GM12878 (cell line): Measurements from ENCODE around the gene DSC3. TPM values are rescaled to one million over a fixed set of nuclear protein-coding genes. Genes with fewer than 3 reads are reported as not detected.

Experiments
- ATAC-seq: fragments of 200-7000 bp; cut with Tn5 transposase; 3 replicates; pipeline ENCODE4 v1.9.1; 2020; ENCODE audit warnings: mild to moderate bottlenecking, moderate library complexity
- BruUV-seq: library from RNA; stranded (reverse); fragments of 400-500 nt; replicated peaks from 2 replicates; lab custom pipeline; 2021; lab: Mats Ljungman, UMichigan
- CTCF ChIA-PET: fragments of 300-600 bp; sonication (Branson Sonifier 250); formaldehyde crosslinking; extraction: SDS; loops from one replicate; lab custom pipeline; 2021; ENCODE audit warnings: inconsistent platforms; lab: Yijun Ruan, JAX
- POLR2A ChIA-PET: fragments of 350-600 bp; formaldehyde crosslinking; extraction: SDS; loops from one replicate; lab custom pipeline; 2021; ENCODE audit warnings: inconsistent platforms; lab: Charles Lee
- RAD21 ChIA-PET: fragments of 300-600 bp; sonication (Branson Sonifier 250); formaldehyde crosslinking; loops from one replicate; lab custom pipeline; 2023; ENCODE audit warnings: antibody characterized with exemption; ENCODE audit not compliant: unreplicated experiment; lab: Charles Lee
- SMC1A ChIA-PET: fragments of 300-600 bp; sonication (Branson Sonifier 250); formaldehyde crosslinking; loops from one replicate; lab custom pipeline; 2023; ENCODE audit not compliant: unreplicated experiment, uncharacterized antibody; lab: Charles Lee
- DNase-seq: peaks from one replicate; pipeline ENCODE4 v3.0.0-alpha.2; 2011; ENCODE audit warnings: low read depth, low spot score
- FAIRE-seq: peaks from 3 replicates; lab custom pipeline; 2011; peaks lifted over from hg19 to GRCh38; lab: Jason Lieb, UNC
- H2AFZ ChIP-seq: 2 replicates; pipeline ENCODE4 v1.6.0; 2011; ENCODE audit warnings: low read depth, low read length, control low read depth; ENCODE audit not compliant: control insufficient read depth
- H3K27ac ChIP-seq: 2 replicates; pipeline ENCODE4 v1.5.1; 2011; ENCODE audit warnings: control low read depth; ENCODE audit not compliant: control insufficient read depth, insufficient read depth
- H3K27me3 ChIP-seq, 2 experiments: replicated peaks in 1 of 2; 2 replicates each; pipeline versions ENCODE4 v1.6.0 to v1.6.1; 2011; ENCODE audit warnings: low read length in 1 of 2; ENCODE audit not compliant: control insufficient read depth in 2 of 2, insufficient read depth in 2 of 2
- H3K36me3 ChIP-seq, 2 experiments: 2 replicates each; pipeline ENCODE4 v1.5.1; 2011; ENCODE audit warnings: low read length in 1 of 2; ENCODE audit not compliant: control insufficient read depth in 2 of 2, insufficient read depth in 2 of 2
- H3K4me1 ChIP-seq: 2 replicates; pipeline ENCODE4 v1.6.1; 2011; ENCODE audit warnings: mild to moderate bottlenecking, low read length, moderate library complexity, mixed read lengths; ENCODE audit not compliant: control insufficient read depth, insufficient read depth
- H3K4me2 ChIP-seq: 2 replicates; pipeline ENCODE4 v1.6.0; 2011; ENCODE audit warnings: control low read depth; ENCODE audit not compliant: control insufficient read depth, insufficient read depth
- H3K4me3 ChIP-seq: fragments of 200-600 bp; sonication (generic); 2 replicates; pipeline ENCODE4 v1.5.1; 2016
- H3K79me2 ChIP-seq: 2 replicates; pipeline ENCODE4 v1.6.0; 2011; ENCODE audit warnings: low read length; ENCODE audit not compliant: control insufficient read depth, insufficient read depth
- H3K9ac ChIP-seq: 2 replicates; pipeline ENCODE4 v1.8.0; 2011; ENCODE audit warnings: low read length, control low read depth, mixed read lengths; ENCODE audit not compliant: control insufficient read depth, insufficient read depth
- H3K9me3 ChIP-seq: replicated peaks from 3 replicates; pipeline ENCODE4 v1.5.1; 2011; ENCODE audit warnings: mild to moderate bottlenecking, low read length; ENCODE audit not compliant: control insufficient read depth, insufficient read depth
- H4K20me1 ChIP-seq: 2 replicates; pipeline ENCODE4 v1.6.0; 2011; ENCODE audit not compliant: control insufficient read depth, insufficient read depth
- HDAC6 ChIP-seq: fragments of 200-600 bp; sonication (generic); IDR thresholded peaks from one replicate; pipeline ENCODE4 v1.8.0; 2017; ENCODE audit warnings: antibody characterized with exemption; ENCODE audit not compliant: unreplicated experiment
- IKZF1 ChIP-seq: fragments of 450-650 bp; conservative IDR thresholded peaks from 2 replicates; pipeline ENCODE4 v1.6.1; 2017; ENCODE audit warnings: antibody characterized with exemption, mild to moderate bottlenecking
- NFIC ChIP-seq: IDR thresholded peaks from 2 replicates; pipeline ENCODE4 v1.6.1; 2012; ENCODE audit warnings: low read depth, mild to moderate bottlenecking, inconsistent platforms, low read length, moderate library complexity
- RAD21 ChIP-seq: IDR thresholded peaks from 2 replicates; pipeline ENCODE4 v1.6.1; 2011; ENCODE audit warnings: mild to moderate bottlenecking, low read depth, low read length, moderate library complexity; ENCODE audit not compliant: insufficient read depth
- RCOR1 ChIP-seq: conservative IDR thresholded peaks from 2 replicates; pipeline ENCODE4 v1.6.1; 2012; ENCODE audit warnings: low read depth, low read length, improper control_type of control experiment
- WGBS: methylation state at CpG from one replicate; pipeline ENCODE4 v1.1.6; 2016; ENCODE audit warnings: low lambda C conversion rate; ENCODE audit not compliant: insufficient replicate concordance, insufficient coverage; ENCODE audit errors: missing lambda C conversion rate; 5-methylcytosine and 5-hydroxymethylcytosine counted together
- in situ Hi-C: fragments of 300-500 bp; cut with MboI; formaldehyde crosslinking; loops from 9 replicates; pipeline ENCODE4 v1.14.3; 2018; ENCODE audit warnings: mixed read lengths
- intact Hi-C: fragments of 100-400 bp; cut with micrococcal nuclease; formaldehyde crosslinking; loops from one replicate; pipeline ENCODE4 v1.14.2; 2022; ENCODE audit not compliant: unreplicated experiment
- polyA plus RNA-seq, 11 experiments: library from polyadenylated mRNA; depleted of rRNA in 4 of 11; unstranded in 6 of 11; stranded (reverse) in 5 of 11; fragments of >200 nt; fragmentation: Nextera tagmentation in 4 of 11; fragmentation: Illumina TruSeq in 1 of 11; extraction: Ambion mirVana in 4 of 11; extraction: Trizol in 1 of 11; gene quantifications; 1 replicate in 1 of 11; 2 replicates in 10 of 11; pipeline versions ENCODE4 v1.2.1 to v1.2.3, GENCODE V29; 2011 to 2016; ENCODE audit warnings: inconsistent platforms in 2 of 11, missing spikeins in 2 of 11, low read depth in 1 of 11
- total RNA-seq, 4 experiments: library from RNA; depleted of rRNA in 3 of 4; stranded (reverse); fragments of >200 nt in 3 of 4; fragmentation: Illumina TruSeq in 1 of 4; extraction: Trizol in 1 of 4; gene quantifications; 2 replicates each; pipeline versions ENCODE4 v1.2.1 to v1.2.3, GENCODE V29; 2013 to 2021
- TF ChIP-seq, protein P1 (sequence below): IDR thresholded peaks from 2 replicates; pipeline ENCODE4 v1.6.1; 2011; ENCODE audit warnings: low read depth, low read length, improper control_type of control experiment, borderline replicate concordance
- TF ChIP-seq, protein P2 (sequence below): fragments of 450-650 bp; IDR thresholded peaks from 2 replicates; pipeline ENCODE4 v1.6.1; 2017; ENCODE audit warnings: low read depth, mild to moderate bottlenecking, moderate library complexity
- TF ChIP-seq, protein P3 (sequence below), 3 experiments: IDR thresholded peaks in 2 of 3; conservative IDR thresholded peaks in 1 of 3; 2 replicates each; pipeline ENCODE4 v1.5.1; 2011; ENCODE audit warnings: low read depth in 3 of 3, low read length in 3 of 3, mild to moderate bottlenecking in 3 of 3, control low read depth in 2 of 3, moderate library complexity in 2 of 3, inconsistent platforms in 1 of 3, mixed read lengths in 1 of 3; ENCODE audit not compliant: control insufficient read depth in 2 of 3, insufficient read depth in 1 of 3; ENCODE audit errors: extremely low read depth in 1 of 3

The DSC3 gene
- total and polyA plus RNA-seq, 10 of the 15 experiments (the other 5 are each of a cell fraction or from before 2014, with no cell fraction given): 0.01 to 2.9 (median 1.6) TPM

DNA sequence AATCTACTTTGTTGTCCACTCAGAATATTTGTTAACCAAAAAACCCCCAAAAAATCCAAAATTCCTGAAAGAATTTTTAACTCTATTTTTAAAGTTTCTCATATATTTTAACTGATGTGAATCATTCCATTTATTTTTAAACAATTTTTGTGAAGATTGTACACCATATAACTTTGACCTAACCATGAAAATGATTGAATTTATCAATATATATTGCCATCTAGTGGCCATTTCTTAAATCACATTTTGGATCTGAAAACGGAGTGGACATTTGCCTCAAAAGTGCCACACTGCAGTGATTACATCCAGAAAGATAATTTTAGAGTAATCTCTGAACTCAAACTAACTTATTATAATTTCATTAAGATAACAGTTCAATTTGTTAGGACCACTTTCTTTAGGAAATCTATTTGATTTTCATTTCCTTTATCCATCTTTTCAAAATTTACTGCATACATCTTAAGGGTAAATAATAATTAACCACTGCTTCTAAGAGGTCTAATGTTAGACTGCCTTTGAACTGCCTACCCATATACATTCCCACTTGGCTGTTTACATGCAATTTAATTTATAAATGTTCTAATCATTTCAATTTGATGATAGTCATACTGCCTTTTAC is 71.1 kb downstream of the DSC3 start (continued):
- TF ChIP-seq, protein P1, sequence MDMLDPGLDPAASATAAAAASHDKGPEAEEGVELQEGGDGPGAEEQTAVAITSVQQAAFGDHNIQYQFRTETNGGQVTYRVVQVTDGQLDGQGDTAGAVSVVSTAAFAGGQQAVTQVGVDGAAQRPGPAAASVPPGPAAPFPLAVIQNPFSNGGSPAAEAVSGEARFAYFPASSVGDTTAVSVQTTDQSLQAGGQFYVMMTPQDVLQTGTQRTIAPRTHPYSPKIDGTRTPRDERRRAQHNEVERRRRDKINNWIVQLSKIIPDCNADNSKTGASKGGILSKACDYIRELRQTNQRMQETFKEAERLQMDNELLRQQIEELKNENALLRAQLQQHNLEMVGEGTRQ: no peak
- TF ChIP-seq IKZF1 (no peak), HDAC6 (no peak), RAD21 (peak; percentile 34; the same call in 1 of the 2 replicates), RCOR1 (no peak)
- TF ChIP-seq, protein P2, sequence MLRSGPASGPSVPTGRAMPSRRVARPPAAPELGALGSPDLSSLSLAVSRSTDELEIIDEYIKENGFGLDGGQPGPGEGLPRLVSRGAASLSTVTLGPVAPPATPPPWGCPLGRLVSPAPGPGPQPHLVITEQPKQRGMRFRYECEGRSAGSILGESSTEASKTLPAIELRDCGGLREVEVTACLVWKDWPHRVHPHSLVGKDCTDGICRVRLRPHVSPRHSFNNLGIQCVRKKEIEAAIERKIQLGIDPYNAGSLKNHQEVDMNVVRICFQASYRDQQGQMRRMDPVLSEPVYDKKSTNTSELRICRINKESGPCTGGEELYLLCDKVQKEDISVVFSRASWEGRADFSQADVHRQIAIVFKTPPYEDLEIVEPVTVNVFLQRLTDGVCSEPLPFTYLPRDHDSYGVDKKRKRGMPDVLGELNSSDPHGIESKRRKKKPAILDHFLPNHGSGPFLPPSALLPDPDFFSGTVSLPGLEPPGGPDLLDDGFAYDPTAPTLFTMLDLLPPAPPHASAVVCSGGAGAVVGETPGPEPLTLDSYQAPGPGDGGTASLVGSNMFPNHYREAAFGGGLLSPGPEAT: no peak

DNA sequence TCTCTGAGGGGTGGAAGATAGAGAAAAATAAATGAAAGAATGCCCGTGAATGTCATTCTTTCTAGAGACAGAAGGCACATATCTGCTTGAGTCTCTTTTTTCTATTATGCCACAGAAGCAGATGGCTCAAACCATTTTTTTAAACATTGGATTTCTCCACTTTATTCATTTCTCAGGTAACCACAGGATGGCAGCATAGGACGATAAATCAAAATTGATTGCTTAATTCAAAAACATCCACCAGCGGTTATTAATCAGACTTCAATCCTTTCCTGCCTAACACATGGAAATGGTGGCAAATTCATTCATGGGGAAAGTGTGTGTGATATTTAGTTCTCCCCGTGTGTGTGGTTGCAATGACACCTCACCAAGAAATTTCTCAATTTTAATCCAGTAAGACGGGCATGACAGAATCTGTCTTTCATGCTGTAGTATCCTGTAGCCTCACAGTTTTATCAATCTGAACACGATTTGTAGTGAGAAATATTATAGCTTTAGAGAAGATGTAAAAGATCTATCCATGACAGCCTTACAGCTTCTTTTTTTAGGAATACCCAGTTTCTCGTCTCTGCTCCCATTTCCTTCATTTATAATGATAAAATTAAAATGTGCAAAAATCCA is 72.2 kb downstream of the DSC3 start:
- Histone ChIP-seq H3K9me3 (no peaks in the 10 kb centered on the region), H3K27ac (no peak overlapping the region), H3K36me3 (no peaks in the 10 kb centered on the region), H3K9ac (no peak overlapping the region), H3K79me2 (no peaks in the 10 kb centered on the region), H3K4me3 (no peak overlapping the region), H3K4me1 (no peaks in the 10 kb centered on the region), H3K27me3 (no peaks in the 10 kb centered on the region; a peak in 1 of 4 replicates), H4K20me1 (no peaks in the 10 kb centered on the region), H2AFZ (no peak overlapping the region), H3K4me2 (no peak overlapping the region)
- POLR2A ChIA-PET: no interaction called here
- BruUV-seq: no TSS peak
- SMC1A ChIA-PET: interaction anchor here (1.5 kb wide), 2 partner anchors 354 to 579 kb away, joined by 3 to 4 read pairs; no protein-coding TSS in a partner anchor
- 5% methylated on average over 7 of the region's 7 CpGs for WGBS
- no peak for TF ChIP-seq NFIC
- peak; percentile 57 for TF ChIP-seq RAD21
- TF ChIP-seq, protein P3, sequence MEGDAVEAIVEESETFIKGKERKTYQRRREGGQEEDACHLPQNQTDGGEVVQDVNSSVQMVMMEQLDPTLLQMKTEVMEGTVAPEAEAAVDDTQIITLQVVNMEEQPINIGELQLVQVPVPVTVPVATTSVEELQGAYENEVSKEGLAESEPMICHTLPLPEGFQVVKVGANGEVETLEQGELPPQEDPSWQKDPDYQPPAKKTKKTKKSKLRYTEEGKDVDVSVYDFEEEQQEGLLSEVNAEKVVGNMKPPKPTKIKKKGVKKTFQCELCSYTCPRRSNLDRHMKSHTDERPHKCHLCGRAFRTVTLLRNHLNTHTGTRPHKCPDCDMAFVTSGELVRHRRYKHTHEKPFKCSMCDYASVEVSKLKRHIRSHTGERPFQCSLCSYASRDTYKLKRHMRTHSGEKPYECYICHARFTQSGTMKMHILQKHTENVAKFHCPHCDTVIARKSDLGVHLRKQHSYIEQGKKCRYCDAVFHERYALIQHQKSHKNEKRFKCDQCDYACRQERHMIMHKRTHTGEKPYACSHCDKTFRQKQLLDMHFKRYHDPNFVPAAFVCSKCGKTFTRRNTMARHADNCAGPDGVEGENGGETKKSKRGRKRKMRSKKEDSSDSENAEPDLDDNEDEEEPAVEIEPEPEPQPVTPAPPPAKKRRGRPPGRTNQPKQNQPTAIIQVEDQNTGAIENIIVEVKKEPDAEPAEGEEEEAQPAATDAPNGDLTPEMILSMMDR (IDR thresholded peaks at IDR 0.05 in 2 of 3, conservative IDR thresholded peaks at IDR 0.05 in 1 of 3; ENCODE audit: control insufficient read depth in 2 of 3, extremely low read depth in 1 of 3, insufficient read depth in 1 of 3, low read depth in 3 of 3, low read length in 3 of 3): peak; percentile 18 to 43 (median 23); a peak in 4 of 6 replicates
- ATAC-seq (peak; percentile 35; the same call in 1 of the 3 replicates), DNase-seq (no peak), FAIRE-seq (no peak)
- in situ Hi-C loops: no loop called here
- CTCF ChIA-PET: interaction anchor here (0.8 to 3.4 kb wide), 9 partner anchors 9 to 1095 kb away, joined by 3 to 23 read pairs (median 4); no protein-coding TSS in a partner anchor
- RAD21 ChIA-PET: interaction anchor here (1.5 kb wide), 1 partner anchor 81 kb away, joined by 4 read pairs; no protein-coding TSS in a partner anchor
- intact Hi-C loops: loop anchor here (2.0 to 10.0 kb wide), 4 partner anchors 434 to 1096 kb away; no protein-coding TSS in a partner anchor
